GF-D8 (cell line): ENCODE measurements around the gene DRC1.

Experiments
- DNase-seq: peaks from one replicate; lab custom pipeline; 2025; lab: John Stamatoyannopoulos, UW

The DRC1 gene

DNA sequence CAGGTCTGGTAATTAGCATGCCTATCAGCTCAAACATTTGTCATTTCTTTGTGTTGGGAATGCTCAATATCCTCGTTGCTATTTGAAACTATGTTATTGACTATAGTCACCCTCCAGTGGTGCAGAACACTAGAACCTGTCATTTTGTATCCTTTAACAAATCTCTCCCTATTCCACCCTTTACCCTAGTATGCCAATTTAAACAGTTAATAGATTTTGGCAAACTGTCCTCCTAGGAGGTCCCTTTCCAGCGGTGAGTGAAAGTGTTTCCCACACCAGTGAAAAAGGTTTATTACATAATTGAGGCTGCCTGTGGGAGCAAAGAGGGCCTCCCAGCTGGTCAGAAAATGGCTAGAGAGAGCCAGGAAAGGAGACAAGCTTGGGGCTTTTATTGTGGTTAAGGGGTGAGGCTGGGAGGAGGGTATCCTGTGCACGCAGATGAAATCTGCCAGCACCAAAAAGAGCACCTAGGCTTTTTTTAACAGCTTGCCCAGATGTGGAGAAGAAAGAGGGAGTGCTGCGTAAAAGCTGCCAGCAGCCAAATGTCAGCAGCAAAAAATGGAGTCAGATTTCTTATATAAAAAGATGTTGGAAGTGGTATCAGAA, 1.8 kb upstream of the DRC1 start:
- DNase-seq: peak; percentile 30

DNA sequence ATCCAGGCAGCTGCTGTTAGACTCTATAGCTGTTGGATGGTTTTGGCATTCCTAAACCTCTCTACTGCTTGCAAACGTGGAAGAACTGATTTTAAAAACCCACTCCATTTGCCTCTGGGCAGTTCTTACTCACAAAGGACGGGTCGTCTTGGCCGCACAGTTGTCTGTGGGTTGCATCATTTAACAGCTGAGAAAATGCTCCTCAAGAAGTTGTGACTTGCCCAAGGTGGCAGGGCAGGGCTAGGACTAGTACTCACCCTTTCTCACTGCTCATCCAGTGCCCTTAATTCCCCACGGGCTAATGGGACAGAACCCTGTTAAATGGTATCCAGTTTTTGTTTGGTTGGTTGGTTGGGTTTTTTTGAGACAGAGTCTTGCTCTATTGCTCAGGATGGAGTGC, 997 bp upstream of the DRC1 start:
- no peak for DNase-seq

DNA sequence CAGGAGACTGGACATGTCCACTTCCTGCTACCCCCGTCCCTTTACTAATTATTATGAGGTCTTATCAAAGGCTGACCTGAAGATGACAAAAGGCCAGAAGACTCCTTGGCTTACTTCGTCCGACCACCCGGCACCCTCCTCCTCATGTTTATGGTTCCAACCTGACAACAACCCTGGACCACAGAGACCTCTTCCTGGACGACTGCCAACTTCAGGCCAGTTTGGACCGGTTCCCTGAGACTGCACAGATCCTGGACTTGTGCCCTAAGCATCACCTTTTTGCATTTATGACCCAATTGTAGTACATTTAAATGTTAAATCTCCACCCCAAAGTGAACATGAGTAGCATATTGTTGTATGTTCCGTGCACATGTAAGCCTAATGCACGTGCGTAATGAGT, 5.8 kb downstream of the DRC1 start:
- DNase-seq: no peak

- no peak for DNase-seq
Measured at GRCh38 chr2:26409785-26410184, 8.1 kb downstream of the DRC1 start.

DNA sequence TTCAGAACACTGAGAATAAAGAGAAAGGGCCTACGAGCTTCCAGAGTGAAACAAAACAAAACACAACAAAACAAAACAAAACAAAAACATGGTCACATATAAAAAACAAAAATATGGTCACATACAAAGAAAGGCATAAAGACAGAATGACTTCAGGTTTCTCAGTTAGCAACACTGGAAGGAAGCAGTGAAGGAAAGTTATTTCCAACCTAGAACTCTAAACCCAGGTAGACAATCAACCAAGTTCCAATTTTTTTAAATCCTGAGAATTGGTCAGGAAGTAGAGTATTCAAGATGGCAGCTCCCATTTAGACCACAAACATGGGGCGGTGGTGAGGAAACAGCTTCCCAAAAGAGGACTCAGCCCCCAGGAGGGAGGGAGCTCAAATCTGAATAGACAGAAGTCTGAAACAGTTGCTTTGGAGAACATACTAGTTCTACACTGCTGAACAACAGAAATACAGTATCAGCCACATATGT, 9.1 kb downstream of the DRC1 start:
- no peak for DNase-seq

DNA sequence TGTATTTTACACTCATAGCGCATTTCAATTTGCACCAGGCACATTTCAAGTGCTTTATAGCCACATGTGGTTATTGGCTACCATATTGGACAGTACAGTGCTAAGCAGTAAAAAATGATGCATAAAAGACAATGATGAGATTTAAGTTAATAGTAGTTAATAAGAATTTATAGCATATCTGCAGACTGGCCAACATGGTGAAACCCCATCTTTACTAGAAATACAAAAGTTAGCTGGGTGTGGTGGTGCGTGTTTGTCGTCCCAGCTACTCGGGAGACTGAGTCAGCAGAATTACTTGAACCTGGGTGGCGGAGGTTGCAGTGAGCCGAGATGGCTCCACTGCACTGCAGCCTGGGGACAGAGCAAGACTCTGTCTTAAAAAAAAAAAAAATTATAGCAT, 9.7 kb downstream of the DRC1 start:
- no peak for DNase-seq

GRCh38 chr2:26412091-26412673, 10.5 kb downstream of the DRC1 start:
- peak; percentile 57 for DNase-seq

GRCh38 chr2:26414311-26414710, 12.6 kb downstream of the DRC1 start:
- no peak for DNase-seq

- no peak for DNase-seq
Measured at GRCh38 chr2:26421961-26422360, 20.2 kb downstream of the DRC1 start.

DNA sequence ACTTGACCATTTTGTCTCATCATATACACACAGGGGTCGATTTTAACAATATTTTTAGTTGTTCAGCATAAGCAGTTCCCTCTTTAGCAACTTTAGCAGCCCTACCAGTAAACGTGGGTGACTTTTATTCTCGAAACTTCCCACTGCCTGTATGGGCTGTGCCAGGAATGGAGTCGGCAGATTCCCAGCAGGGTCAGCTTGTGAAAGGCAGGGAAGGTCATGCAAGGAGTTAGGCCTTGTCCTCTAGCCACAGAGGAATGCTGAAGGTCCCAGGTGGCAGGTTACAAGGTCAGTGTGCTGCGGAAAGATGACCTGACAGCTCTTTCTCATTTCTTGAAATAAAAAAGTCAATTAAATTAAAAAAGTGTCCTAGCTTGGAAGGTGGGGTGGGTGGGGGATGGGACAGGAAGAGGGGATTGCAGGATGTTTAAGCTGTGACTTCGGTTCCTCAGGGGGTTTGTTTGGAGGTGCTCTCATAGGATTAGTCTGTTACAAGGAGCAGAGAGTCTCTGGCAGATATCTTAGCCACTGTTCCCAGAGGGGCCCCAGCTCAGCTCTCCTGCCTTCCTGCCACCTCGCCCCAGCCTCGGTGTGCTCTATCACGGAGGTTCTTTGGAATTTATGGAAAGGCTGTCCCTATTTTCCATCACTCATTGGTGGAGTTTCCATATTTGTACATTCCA, 21.4 kb downstream of the DRC1 start:
- no peak for DNase-seq

GRCh38 chr2:26423750-26424149, 22.0 kb downstream of the DRC1 start:
- no peak for DNase-seq

GRCh38 chr2:26424221-26424620, 22.5 kb downstream of the DRC1 start:
- no peak for DNase-seq

DNA sequence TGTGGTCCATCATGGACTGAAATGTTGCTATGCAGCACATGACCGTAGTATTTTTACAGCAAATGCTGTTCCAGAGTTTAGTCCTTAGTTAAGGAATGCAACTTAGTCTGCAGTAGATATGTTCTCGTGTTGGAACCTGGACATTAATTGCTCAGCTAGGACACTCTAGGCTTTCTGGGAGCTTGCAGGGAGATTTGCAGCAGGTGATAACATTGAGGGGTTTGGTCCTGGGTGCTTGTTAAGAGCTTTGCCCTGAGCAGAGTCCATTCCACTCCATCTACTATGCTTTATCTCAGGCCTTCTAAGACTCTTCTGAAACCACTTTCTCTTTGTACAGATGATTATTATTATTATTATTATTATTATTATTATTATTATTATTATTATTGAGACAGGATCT, 27.1 kb downstream of the DRC1 start:
- DNase-seq: no peak

- DNase-seq: no peak
Measured at GRCh38 chr2:26429779-26430578, 28.3 kb downstream of the DRC1 start.

GRCh38 chr2:26430826-26431225, 29.1 kb downstream of the DRC1 start:
- no peak for DNase-seq

DNA sequence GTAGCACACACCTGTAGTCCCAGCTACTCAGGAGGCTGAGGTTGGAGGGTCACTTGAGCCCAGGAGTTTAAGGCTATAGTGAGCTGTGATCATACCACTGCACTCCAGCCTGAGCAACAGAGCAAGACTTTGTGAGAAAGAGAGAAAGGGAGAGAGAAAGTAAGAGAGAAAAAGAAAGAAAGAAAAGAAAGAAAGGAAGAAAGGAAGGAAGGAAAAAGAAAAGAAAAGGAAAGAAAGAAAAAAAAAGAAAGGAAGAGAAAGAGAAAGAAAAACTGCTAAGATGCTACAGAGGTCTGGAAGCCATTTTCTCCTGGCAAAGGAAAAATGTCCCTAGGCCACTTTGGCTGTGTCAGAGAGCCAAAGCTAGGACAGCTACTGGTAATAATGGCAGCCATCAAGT, 30.6 kb downstream of the DRC1 start:
- DNase-seq: no peak

- no peak for DNase-seq
Measured at GRCh38 chr2:26432859-26433258, 31.1 kb downstream of the DRC1 start.

DNA sequence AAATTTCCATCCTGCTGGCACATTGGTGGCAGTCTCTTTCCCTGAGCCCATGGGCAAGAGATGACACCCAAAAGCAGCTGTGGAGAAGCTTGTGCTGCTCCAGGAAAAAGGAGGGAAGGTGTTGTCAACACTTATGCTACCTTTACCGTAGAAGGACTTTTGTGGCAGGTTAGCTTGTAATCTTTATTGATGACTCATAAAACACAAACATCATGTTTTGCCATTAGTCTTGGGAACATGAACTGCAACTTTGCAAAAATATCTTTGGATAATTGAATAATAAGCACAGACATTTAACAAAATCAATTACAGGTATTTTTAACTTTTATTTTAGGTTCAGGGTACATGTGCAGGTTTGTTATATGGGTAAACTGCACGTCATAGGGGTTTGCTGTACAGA, 33.4 kb downstream of the DRC1 start:
- no peak for DNase-seq

DNA sequence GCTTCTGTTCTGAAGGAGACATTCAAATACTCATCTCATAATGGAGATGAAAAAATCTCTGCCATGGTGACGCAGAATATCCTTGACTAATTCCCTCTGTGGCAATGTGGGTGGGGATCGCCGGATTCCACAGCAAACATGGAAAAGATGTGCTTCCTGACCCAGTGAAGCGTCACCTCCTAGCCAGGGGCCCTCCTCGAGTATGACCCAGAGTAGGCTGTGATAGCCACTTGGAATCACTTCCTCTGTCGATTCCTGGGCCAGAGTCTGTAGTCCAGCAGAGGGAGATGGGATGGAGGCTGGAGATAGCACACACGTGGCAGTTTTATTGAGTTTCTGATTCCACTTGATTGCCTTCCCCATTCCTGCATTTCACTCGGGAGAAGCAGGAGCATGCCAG, 36.8 kb downstream of the DRC1 start:
- DNase-seq: no peak

GRCh38 chr2:26438926-26439325, 37.2 kb downstream of the DRC1 start:
- DNase-seq: no peak

DNA sequence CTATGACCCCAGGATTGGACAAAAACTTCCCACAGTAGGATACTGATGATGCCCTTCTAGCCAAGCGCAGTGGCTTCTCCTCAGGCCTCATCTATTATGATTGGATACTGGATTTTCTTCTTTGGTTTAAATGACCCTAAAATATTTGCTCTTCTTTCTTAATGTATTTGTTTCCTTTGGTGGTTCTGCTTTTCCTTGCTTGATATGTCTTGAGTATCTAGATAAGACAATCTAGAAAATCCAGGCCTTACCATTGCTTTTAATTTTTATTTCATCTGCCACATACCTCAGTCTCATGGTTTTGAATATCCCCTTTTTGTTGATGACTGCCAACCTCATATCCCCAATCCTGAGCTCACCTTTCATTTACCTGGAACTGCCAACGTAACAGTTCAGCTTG, 40.6 kb downstream of the DRC1 start:
- no peak for DNase-seq

DNA sequence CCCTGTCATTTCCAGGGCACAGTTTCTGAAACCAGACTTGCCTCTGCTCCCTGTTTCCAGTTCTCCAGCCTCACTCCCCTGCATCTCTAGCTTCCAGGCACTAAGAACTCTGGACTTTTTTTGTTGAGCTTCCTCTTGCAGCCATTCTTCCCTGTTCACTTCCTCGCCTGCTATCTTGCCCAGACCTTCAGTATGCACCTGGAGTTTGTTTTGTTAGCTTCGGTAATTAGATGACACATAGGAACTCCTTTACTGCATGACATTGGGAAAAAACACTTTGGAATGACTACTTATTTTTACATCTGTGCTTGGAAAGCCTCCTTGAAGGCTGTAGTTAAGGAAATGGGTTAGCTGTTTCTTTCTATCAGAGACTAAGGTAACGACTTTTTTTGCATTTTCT, 41.0 kb downstream of the DRC1 start:
- DNase-seq: no peak

- no peak for DNase-seq
Measured at GRCh38 chr2:26444236-26444635, 42.5 kb downstream of the DRC1 start.
